Activated CD4-positive, CD25-positive, alpha-beta regulatory T cell treated with anti-CD3 and anti-CD28 coated beads, Interleukin-2, amount 50 U/mL, for 24 hours (primary cell): ENCODE data around the gene DCAF6.
"Not testable (repeated sequence)": the region's sequence is repeated elsewhere in the genome, so short reads cannot be mapped to it uniquely, and the experiment has no call there.

Experiments used
- ATAC-seq, 2 donors: fragments of 150-1000 bp; cut with Tn5 transposase; one replicate each; pipeline ENCODE4 v1.10.0; 2021; ENCODE audit warnings: mild to moderate bottlenecking in 1 of 2, moderate library complexity in 1 of 2

Gene DCAF6

GRCh38 chr1:167936068-167936929 is at the start of gene DCAF6:
Gene DCAF6, plus strand, starts transcription at chr1:167936683. Its CDS starts 229 bp downstream, at chr1:167936912.
- peak; percentile 79 to 83 for ATAC-seq

- not testable (repeated sequence) for ATAC-seq
Observed at GRCh38 chr1:167887187-167887586, 49.3 kb upstream of the DCAF6 start.

GRCh38 chr1:167890400-167890799 is 46.1 kb upstream of the DCAF6 start:
- no peak for ATAC-seq

GRCh38 chr1:167893798-167894197 is 42.7 kb upstream of the DCAF6 start:
- no peak for ATAC-seq

- no peak for ATAC-seq
Observed at GRCh38 chr1:167898578-167899222, 37.8 kb upstream of the DCAF6 start.

- no peak for ATAC-seq
Observed at GRCh38 chr1:167899253-167899681, 37.2 kb upstream of the DCAF6 start.

- ATAC-seq, result no peak
Observed at GRCh38 chr1:167900907-167901306, 35.6 kb upstream of the DCAF6 start.

- ATAC-seq, result no peak
Observed at GRCh38 chr1:167904652-167905130, 31.8 kb upstream of the DCAF6 start.

GRCh38 chr1:167905182-167905581 is 31.3 kb upstream of the DCAF6 start:
- no peak for ATAC-seq

- ATAC-seq, result no peak
Observed at GRCh38 chr1:167905671-167906070, 30.8 kb upstream of the DCAF6 start.

- no peak for ATAC-seq
Observed at GRCh38 chr1:167909691-167910180, 26.7 kb upstream of the DCAF6 start.

- no peak for ATAC-seq
Observed at GRCh38 chr1:167910530-167910929, 26.0 kb upstream of the DCAF6 start.

- ATAC-seq, result no peak
Observed at GRCh38 chr1:167911413-167911812, 25.1 kb upstream of the DCAF6 start.

- no peak for ATAC-seq
Observed at GRCh38 chr1:167912294-167912693, 24.2 kb upstream of the DCAF6 start.

GRCh38 chr1:167913895-167914496 is 22.5 kb upstream of the DCAF6 start, which contains the start of gene ADCY10:
Gene ADCY10, minus strand, starts transcription at chr1:167914134. Its CDS starts 8,994 bp downstream, at chr1:167905140.
- no peak for ATAC-seq

GRCh38 chr1:167915569-167915968 is 20.9 kb upstream of the DCAF6 start:
- ATAC-seq, result no peak

- ATAC-seq, result peak in 1 of 2 donors; percentile 38
Observed at GRCh38 chr1:167916766-167917511, 19.5 kb upstream of the DCAF6 start.

GRCh38 chr1:167922023-167922422 is 14.5 kb upstream of the DCAF6 start:
- no peak for ATAC-seq

GRCh38 chr1:167922611-167923074 is 13.8 kb upstream of the DCAF6 start:
- no peak for ATAC-seq

- no peak for ATAC-seq
Observed at GRCh38 chr1:167923324-167924056, 13.0 kb upstream of the DCAF6 start.

GRCh38 chr1:167924102-167924501 is 12.4 kb upstream of the DCAF6 start:
- no peak for ATAC-seq
